LNCAP (cell line): ENCODE results near the gene TFCP2L1.

ENCODE experiments used
- CTCF ChIP-seq: fragments of 450-650 bp; IDR thresholded peaks from 2 replicates; pipeline ENCODE4 v1.5.1; 2017; ENCODE audit warnings: mild to moderate bottlenecking

Gene TFCP2L1

DNA sequence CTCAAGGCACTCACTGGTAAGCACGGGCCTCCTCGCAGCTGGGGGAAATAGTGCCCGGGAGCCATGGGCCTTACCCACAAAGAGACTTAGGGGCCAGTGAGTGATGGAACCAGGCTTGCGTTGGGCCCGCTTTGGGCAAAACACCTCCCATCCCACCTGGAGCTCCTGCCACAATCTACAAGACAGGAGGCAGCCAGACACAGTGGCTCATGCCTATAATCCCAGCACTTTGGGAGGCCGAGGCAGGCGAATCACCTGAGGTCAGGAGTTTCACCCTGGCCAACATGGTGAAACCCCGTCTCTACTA lies 88.2 kb downstream of the TFCP2L1 start:
- TF ChIP-seq CTCF = no peak

GRCh38 chr2:121196132-121196848 lies 88.7 kb downstream of the TFCP2L1 start:
- no peak for TF ChIP-seq CTCF

DNA sequence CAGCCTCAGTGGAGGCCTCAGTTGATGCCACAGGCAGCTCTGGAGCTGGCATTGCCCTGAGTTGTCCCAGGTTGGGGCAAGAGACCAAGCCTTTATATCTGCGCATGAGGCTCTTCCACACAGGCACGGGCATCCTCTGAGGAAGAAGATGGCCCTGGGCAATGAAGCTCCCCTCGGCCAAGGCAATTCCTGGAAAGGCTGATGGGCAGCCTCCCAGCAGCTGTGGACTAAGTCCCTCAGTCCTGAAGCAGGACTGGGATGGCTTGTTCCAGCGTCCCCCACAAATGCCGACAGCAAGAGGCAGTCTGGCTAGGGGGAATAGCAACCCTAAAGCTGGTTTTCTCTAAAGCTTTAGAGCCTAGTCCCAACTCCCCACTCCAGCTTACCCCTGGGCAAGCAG lies 90.0 kb downstream of the TFCP2L1 start:
- TF ChIP-seq CTCF = no peak

DNA sequence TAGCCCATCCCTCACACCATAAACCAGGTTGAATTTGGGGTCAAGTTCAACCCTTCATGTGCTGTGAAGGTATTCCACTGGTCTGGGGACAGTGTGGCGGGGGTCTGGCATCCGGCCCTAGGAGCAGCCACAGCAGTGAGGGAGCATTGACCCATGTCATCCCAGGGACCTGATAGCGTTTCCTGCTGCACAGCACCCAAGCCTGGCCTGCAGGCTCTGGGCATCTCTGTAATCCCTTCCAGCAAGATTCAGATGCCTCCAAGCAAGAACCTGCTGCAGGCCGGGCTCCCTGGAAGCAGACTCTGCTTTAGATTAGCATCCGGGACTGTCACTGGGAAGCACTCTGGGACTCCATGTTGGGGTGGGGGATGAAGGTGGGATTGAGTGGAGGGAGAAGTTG lies 90.4 kb downstream of the TFCP2L1 start:
- TF ChIP-seq CTCF = no peak

GRCh38 chr2:121193185-121193584 lies 91.8 kb downstream of the TFCP2L1 start:
- TF ChIP-seq CTCF = no peak

- TF ChIP-seq CTCF = no peak
These were observed 92.4 kb downstream of the TFCP2L1 start for GRCh38 chr2:121192576-121192975.

- no peak for TF ChIP-seq CTCF
These were observed 93.5 kb downstream of the TFCP2L1 start for GRCh38 chr2:121191191-121192170.
